Inferior parietal cortex (tissue), 1 donor: Measurements from ENCODE around the gene HPSE2.

Experiments used
- DNase-seq: peaks from one replicate; pipeline ENCODE4 v3.0.0-alpha.2; 2016; ENCODE audit errors: extremely low spot score

HPSE2 gene

DNA sequence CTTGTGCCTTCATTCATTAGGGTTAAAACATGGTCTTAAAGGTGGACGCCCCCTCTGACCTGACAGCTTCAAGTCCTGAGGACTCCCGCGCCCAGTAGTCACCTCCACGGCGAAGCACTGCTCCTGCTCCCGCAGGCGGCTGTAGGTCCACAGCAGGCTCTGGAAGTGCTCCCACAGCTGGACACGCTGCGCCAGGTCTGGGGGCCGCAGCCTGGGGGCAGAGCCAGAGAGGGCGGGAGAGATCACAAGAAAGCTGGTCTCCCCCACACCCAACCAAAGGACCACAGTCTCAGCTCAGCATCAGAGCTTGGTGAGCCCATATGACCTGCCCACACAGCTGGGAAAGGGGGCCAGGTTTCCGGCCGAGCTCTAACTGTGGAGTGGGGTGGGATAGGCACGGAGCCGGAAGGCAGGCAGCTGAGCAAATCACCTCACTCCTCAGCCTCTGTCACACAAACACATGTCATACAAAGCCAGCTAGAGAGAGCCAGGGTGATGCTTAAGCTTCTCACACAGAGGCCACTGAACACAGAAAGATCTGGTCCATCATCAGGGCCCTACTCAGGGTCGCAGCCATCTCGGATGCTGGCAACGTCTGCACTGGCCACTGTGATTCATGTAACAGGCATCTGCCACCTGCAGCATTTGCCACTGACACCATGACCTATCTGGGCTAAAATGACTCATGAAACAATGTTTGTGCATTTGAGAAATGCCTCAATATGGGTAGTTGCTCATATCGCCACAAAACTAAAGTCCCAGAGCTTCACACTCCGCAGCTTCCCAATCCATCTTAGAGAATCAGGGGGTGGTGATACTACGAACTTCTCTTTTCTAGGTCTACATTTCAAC is 801.5 kb downstream of the HPSE2 start:
- no peak for DNase-seq

DNA sequence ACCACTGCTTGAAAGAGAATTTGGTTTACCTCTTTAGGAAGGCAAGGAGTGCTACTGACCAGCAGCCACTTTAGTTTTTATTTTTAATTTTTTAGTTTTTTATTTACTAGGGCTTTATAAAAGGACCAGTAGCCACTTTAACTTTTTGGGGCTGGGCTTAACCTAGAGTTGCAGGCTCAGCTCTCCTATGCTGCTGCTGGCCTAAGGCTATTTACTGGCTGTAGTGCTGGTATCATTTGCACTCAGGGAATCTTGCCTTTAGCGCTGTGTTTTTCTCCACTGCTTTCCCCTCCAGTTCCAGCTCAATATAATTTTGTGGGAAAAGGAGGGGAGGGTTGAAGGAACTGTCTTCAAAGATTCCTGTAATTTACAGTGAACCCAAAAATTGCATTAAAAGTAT is 802.3 kb downstream of the HPSE2 start:
- no peak for DNase-seq

DNA sequence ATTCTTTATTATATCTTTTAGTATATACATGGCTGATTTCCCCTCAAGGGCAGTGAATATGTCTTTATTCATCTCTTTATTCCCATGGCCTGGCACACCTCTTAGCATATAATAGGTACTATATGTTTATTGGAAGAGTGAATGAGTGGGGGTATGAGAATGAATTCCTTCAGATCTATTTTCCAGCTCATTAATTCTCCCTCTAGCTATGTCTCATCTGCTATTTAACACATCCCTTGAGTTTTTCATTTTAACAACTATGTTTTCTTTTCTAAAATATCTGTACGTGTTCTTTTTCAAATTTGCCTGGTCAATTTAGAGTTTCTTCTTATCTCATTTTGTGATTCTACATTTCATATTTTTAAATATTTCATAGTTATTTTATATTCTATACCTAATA is 803.3 kb downstream of the HPSE2 start:
- no peak for DNase-seq

DNA sequence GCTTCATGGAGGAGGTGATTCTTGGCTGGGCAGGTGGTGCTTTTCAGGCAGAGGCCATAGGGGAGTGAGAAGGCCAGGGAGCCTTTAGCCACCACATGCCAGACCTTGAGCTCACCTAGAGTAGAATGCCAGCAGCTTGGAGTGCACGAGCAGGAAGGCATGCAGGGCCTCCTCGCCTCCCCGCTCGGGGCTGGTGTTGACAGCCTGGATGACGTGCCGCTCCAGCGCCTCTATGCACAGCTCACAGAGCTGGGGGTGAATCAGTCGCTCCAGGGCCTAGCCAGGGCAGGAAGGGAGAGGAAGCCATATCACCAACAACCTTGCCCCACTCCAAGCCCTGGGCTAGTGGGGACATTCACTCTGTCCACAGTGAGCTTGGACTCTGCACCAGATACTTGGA is 804.6 kb downstream of the HPSE2 start:
- DNase-seq, result no peak

DNA sequence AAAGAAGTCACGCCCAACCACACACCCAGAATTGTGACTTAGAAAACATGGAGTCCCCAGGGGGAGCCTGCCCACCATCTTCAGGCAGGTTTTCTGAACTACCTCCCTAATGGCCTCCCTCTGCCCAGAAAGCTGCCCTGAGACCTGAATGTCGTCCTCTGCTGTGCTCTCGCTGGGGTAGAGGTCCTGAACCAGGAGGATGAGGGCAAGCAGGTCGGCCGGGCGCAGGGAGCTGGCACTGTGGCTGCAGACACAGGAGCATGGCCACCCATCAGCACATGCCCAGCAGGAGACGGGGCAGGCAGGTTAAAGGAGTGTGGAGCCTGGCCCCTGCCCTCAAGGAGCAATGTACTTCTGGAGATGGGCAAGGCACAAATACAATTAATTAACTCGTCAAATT is 805.2 kb downstream of the HPSE2 start:
- DNase-seq, result no peak

DNA sequence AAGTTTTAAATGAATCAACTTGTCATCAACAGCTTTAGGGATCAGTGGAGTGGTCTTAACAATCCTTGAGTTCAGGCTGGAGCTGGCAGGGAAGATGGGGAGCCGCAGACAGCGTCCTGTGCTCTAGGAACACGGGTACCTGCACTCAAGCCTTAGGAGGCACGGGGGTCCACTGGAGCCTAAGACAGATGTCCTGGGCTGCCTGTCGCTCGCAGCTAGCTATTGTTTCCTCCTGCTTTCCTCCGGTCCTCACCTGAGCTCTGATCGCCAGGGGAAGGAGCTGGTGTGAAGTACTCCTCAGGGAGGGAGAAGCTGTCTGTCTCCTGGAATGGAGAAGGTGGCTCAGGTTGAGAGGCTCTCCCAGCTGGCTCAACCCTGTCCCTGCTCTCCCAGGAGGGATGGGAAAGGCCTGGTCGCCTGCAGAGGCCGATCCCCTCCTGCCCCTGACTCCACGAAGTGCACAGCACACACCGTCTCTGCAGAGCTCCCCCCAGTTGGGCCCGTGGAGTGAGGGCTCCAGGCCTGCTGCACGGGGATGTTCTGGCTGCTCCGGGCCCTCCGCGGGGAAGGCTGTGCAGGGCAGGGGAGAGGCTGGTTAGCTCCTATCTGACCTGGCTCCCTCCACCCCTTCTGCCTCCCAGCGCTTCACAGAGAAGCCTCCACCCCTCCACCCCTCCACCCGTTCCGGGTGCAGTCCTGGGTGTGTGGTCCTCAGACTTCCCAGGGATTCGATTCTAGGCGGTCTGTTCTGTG is 806.2 kb downstream of the HPSE2 start:
- DNase-seq, result no peak

DNA sequence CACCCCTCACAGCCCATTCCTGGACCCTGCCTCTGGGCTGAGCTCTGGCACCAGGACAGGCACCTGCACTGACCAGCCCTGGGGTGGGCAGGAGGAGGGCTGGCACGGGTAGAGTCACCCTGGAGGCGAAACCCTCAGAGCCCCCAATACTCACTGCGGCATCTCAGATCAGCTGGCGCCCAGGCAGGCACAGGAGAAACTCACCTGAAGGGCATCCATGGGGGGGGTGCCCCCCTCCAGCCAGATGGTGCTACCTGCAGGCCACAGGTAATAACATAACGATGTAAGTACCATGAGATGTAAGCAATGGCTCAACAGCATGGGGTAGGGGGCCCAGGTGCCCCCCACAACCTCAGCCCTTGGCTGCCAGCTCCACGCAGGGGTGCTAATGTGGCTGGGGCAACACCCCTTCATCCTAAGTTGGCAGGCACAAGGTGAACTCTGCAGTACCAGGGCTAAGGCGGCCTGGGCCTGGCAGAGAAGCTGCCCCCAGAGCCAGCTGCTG is 808.6 kb downstream of the HPSE2 start:
- DNase-seq, result no peak

DNA sequence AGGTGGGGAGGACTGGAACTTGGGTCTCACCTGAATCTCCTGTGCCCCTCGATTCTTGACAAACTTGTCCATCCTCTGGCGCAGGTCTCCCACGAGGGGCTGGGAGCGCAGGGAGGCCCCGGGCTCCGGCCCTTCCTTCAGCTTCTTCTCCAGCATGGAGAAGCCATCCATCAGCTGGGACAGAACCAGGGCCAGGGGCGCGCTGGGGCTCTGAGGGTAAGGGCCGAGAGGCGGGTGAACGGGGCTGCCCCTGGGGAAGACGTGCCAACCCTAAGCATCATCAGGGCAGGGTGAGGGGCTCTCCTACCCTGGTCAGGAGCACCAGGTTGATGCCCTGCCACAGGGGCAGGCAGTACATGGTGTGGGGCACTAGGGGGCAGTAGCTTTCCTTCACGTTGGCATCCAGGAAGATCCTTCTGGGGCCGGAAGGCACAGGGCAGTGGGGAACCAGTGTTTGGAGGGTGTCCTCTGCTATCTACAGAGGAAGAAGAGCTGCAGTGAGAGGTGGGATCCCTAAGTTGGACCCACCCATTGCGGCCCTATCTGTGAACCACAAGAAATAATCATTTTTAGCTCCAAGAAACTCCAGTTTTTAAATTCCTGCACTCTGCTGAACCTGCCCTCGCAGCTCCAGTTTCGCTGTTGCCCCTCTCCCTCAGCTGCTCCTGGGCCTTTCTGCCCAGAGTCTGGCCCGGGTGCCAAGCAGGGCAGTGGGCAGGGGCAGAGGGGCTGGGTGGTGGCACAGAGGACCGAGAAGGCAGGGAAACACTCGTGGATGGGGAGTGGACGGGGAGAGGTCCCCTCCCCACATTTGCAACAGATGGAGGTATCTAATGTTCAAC is 809.9 kb downstream of the HPSE2 start:
- DNase-seq, result no peak

DNA sequence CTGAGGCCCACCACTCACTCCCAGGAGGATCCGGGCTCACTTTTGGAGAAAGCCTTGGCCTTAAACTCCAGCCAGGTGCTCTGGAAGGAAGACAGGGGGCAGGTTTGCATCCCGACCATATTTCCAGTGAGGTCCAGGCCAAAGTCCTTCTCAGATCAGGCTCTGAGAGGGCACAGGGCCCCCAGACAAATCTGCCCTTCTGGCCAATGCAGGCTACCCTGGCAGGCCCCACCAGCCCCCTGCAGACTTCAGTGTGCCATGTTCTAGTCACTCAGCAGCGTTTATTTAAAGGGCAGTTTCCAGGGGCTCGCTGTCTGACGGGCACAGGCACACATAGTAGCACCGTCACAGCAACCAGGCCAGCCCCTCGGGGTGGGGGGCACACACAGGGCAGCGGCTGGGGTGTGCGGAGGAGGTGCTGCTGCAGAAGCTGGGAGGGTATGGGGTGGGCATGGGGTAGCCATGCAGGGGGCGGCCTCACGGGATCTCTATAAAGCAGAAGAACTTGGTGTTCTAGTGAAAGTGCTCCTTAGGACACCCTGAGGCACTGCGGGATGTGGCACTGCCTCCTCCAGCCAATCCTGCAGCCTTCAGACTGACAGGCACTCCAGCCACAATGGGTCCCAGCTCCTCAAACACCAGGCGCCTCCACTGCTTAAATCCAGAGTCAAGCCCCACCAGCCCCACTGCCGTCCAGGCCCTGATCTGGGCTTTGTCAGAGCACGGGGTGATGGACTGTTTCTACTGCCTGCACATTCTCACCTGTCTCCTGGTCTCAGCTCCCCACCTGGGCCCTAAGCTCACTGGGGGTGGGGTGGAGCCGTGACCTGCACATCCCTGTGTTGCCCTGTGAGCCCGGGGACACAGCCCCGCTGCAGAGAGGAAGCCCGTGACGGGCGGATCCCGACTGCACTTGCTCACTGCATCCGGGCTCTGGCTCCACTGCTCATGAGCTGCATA is 811.1 kb downstream of the HPSE2 start:
- no peak for DNase-seq

DNA sequence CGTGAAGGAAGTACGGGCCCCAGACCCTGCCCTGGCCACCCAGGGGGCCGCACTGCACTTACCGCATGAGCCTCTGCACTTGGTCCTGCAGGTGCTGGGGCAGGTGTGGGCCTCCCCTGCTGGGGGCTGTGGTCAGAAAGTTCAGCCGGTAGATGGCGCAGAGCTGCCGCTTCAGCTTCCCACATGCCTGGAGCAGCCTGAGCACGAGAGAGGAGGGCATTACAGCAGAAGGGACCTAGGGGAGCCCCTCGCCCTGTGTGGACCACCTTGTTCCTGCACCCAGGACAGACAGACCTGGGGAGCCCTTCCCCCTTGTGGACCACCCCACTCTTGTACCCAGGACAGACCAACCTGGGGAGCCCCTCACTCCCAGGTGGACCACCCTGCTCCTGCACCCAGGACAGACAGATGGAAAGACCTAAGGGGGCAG is 811.9 kb downstream of the HPSE2 start:
- no peak for DNase-seq

DNA sequence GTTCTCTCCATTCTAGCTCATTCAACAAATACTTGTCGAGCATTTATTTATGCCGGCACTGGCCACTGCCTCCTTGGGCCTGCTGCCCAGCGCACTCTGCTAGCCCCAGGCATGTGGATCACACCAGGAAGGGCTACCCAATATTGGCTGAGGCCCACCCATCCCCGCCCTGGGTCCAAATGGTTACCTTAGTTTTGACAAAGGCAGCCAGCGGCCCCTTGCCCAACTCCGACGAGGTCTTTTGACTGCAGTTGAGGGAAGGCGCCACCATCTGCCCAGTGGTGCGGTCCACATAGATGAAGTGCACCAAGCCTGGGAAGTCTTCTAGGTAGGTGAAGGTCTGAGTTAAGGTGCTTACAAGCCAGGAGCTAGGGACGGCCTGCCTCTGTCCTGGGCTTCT is 813.5 kb downstream of the HPSE2 start:
- no peak for DNase-seq

DNA sequence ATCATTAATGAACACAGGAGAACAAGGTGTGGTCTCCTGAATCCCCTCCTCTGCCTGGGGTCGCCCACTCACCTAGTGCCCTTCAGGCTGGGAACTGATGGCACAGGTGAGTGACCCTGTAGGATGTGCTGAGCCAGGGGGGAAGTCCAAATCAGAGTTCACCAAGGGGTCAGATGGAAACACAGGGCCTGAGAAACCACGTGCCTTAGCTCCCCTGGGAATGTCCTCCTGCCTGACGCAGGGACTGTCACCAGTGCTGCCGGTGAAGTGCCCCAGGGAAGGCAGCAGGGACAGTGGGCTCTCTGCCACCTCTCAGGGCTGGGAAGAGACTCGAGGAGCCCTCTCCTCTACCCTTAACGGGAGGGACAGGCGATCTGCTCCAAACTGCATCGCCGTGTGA is 814.9 kb downstream of the HPSE2 start:
- DNase-seq, result no peak

DNA sequence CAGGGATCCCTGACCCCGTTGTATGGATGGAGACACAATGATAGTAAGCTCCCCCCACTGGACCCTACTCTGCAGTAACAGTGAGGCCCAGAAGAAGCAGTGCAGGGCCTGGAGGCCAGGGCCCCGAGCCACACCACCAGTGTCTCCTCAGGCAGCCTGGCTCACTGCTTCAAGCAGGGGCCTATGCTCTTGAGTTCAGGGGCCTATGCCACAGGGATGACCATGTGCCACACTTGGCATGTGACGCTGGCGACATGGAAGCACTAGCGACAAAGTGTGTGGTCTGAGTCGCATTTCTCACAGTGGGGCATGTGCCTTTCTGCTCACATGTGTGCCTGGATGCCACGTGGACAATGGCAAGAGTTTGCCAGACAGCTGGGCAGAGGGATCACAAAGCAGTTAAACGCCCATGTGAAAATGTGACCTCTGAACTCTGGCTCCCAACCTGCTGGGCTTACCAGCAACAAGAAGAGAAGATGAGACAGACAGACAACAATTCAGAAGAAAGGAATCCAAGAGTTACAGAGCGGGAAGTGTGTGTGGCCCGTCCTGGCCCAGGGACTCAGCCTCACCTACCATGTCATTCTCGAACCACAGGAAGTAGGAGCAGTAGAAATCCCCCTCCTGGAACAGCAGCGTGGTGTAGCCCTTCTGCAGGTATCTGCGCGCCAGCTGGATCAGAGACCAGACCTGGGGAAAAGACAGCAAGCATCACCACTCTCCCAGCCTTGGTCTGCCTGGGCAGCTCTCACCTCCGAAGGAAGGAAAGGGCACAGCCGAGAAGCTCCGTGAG is 816.0 kb downstream of the HPSE2 start:
- no peak for DNase-seq

DNA sequence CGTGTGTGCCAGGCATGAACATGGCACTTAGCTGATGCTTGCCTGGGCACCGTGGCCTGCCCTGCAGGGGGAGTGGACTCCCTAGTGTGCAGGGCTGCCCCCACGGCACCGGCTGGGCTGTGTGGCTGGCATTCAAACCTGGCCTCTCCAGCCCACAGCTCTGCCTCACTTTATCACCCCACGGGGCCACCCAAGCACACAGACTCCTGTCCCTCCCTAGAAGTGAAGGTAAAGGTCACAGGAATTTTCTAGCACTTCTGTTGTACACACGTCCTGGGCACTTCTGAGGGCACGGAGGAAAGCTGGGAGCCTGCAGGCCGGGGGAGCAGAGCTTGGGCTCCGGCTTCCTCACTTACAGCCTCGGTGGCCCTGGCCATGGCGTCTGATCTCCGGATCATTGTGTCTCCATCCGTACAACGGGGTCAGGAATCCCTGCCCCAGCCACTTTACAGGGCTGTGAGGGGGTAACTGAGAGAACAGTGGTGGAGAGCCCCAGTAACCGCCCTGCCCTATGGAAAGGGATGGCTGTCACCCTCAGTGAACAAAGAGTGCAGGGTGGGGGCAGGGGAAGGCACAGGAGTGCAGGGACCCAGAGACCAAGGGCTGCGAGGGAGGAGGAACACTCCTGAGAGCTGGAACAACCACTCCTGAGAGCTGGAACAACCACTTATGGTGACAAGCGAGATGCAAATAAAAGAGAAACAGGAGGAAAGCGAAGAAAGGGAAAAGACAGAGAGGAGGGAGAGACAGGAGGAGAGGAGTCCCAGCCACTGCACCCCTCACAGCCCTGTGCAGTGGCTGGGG is 816.8 kb downstream of the HPSE2 start:
- no peak for DNase-seq

DNA sequence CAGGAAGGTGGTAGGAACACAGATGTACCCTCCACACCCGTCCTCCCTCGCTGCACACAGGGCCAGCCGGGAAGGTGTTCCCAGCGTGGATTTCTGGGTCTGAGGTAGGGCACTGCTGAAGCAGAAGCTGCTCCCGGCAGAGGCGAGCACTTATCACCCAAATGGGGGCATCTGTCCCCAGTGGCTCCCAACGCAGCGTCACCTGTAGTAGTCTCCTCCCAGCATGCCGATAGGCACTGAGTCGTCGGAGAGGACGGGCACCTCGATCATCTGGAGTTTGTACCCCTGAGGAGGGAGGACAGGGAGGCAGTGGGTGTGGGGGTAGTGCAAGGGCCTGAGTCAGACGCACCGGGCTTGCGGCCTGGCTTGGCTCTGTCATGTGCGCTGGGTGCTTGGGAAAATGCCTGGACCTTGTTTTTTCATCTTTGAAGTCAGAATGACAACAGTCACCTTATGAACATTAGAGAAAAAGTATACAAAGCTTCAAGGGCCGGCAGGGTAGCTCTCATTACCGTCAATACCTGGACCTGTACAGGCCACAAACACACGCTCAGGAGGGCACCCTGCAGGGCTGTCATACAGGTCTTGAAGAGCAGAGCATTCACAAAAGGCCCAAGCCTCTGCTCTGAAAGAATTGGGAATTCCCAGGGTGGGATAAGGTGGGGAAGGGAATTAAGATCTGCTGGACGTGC is 817.5 kb downstream of the HPSE2 start:
- DNase-seq, result no peak

DNA sequence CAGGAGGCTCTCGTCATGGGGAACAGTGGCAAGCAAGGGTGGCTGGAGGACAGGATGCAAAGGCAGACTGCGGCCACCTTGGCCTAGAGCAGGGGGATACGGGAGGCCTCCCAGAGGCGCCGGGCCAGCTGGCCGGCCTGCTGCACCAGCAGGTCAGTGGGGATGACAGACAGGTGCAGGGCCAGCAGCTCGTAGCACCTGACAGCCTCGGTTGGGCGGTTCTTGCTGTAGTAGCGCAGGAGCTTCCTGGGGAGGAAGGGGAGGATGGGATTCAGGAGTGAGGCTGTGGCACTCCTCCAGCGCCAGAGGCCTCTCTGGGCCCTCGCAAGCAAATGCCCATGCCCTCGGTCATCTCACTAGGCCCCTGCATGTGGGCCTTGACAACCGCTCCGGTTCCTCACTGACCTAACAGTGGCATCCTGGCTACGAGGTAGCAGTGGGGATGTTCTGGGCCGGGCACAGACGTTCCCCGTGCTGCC is 818.1 kb downstream of the HPSE2 start:
- DNase-seq, result no peak

DNA sequence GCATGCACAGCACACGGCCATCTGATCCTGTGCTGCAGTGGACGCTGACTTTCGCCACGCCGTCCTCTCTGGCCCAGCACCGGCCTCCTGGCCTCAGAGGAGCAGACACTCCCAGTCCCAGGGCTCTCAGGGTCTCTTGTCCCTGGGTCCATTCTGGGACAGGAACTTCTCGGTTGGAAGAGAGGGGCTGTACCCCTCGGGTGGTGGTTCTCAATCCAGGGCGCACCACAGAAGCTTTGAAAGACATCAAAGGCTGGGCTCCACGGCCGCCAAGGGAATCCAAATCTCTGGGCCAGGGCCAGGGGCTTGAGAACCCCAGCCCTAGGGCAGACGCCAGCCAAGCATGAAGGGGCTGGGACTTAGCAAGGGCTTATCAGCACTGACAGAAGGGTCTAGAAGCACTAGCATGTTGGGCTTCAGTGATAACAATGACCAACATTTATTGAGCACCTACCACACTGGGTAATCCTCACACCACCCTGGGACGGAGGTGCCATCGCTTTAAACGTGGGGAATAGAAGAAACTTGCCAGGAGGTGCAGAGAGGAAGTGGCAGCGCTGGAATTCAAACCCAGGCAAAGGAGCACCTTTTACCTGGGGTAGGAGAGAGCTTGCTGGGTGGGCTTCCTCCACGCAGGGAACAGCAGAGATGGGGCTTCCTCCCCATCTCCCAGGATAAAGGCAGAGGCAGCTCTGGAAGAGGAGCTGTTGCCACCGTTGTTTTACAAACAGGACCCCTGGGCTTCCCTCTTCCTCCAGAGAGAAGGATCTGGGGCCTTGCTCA is 818.9 kb downstream of the HPSE2 start:
- DNase-seq, result no peak

DNA sequence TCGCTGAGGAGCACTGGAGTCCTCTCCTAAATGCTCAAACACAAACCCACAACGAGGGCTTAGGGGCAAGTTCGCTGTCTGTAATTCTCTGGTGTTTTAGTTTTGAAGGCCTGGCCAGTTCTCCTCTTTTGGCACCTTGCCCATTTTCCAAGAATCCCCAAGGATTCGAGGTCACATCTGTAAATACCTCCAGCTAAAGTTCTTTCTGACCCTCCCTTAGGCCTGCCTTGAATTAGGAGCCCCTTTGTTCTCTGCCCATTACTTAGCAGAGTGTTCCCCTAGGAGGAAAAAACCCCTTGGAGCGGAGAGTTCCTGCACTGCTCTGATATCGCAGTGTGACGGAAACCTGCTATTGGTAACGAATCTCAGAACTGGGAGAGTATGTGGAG is 819.9 kb downstream of the HPSE2 start:
- no peak for DNase-seq
